K562 (cell line): ENCODE results near the gene CCDC69. TPM values are rescaled to one million over a fixed set of nuclear protein-coding genes. Genes with fewer than 3 reads are reported as not detected.

Source experiments
- CXXC5 ChIP-seq: fragments of 250-450 bp; sonication (Bioruptor Pico); IDR thresholded peaks from 2 replicates; pipeline ENCODE4 v1.8.0; 2022; ENCODE audit warnings: inconsistent platforms, mild to moderate bottlenecking, moderate library complexity
- MAFG ChIP-seq: fragments of 450-650 bp; conservative IDR thresholded peaks from 2 replicates; pipeline ENCODE4 v1.6.1; 2016; ENCODE audit warnings: missing genetic modification characterization, missing compliant biosample characterization
- MED1 ChIP-seq: sonication (generic); formaldehyde crosslinking; IDR thresholded peaks from 2 replicates; pipeline ENCODE4 v1.8.1; 2023; ENCODE audit warnings: missing genetic modification reagents, borderline replicate concordance
- TCF7 ChIP-seq: sonication (generic); IDR thresholded peaks from 2 replicates; pipeline ENCODE4 v1.6.1; 2016; ENCODE audit warnings: antibody characterized with exemption, borderline replicate concordance
- YBX1 ChIP-seq: fragments of 450-650 bp; IDR thresholded peaks from 2 replicates; pipeline ENCODE4 v1.7.1; 2016; ENCODE audit warnings: mild to moderate bottlenecking
- ZBTB1 ChIP-seq: sonication (generic); formaldehyde crosslinking; IDR thresholded peaks from 2 replicates; pipeline ENCODE4 v1.8.1; 2023; ENCODE audit warnings: missing genetic modification reagents, low read depth, mild to moderate bottlenecking, borderline replicate concordance
- ZNF212 ChIP-seq: fragments of 450-650 bp; formaldehyde crosslinking; IDR thresholded peaks from 2 replicates; pipeline ENCODE4 v1.4.0; 2020; ENCODE audit warnings: mild to moderate bottlenecking
- ZNF316 ChIP-seq: fragments of 450-650 bp; IDR thresholded peaks from 2 replicates; pipeline ENCODE4 v1.6.1; 2016
- ZNF41 ChIP-seq: fragments of 250-450 bp; sonication (Bioruptor Pico); conservative IDR thresholded peaks from 2 replicates; pipeline ENCODE4 v1.4.0; 2020; ENCODE audit warnings: mild to moderate bottlenecking
- ZNF561 ChIP-seq: fragments of 450-650 bp; formaldehyde crosslinking; conservative IDR thresholded peaks from 2 replicates; pipeline ENCODE4 v1.4.0; 2020; ENCODE audit warnings: mild to moderate bottlenecking, moderate library complexity
- polyA plus RNA-seq, 8 experiments: library from polyadenylated mRNA; depleted of rRNA in 4 of 8; stranded (reverse) in 5 of 8; unstranded in 3 of 8; fragments of >200 nt; fragmentation: Nextera tagmentation in 2 of 8; fragmentation: Illumina TruSeq in 1 of 8; extraction: Ambion mirVana in 2 of 8; extraction: Trizol in 1 of 8; gene quantifications; 2 replicates each; pipeline versions ENCODE4 v1.2.1 to v1.2.3, GENCODE V29; 2011 to 2014; ENCODE audit warnings: inconsistent platforms in 1 of 8, missing spikeins in 1 of 8
- total RNA-seq, 7 experiments: library from RNA; depleted of rRNA in 6 of 7; stranded (reverse); fragments of >200 nt in 6 of 7; fragmentation: Illumina TruSeq in 2 of 7; extraction: Trizol in 2 of 7; gene quantifications; 2 replicates each; pipeline versions ENCODE4 v1.2.1 to v1.2.3, GENCODE V29; 2011 to 2021; ENCODE audit warnings: low replicate concordance in 1 of 7
- TF ChIP-seq, protein P1 (sequence below): fragments of 450-650 bp; IDR thresholded peaks from 2 replicates; pipeline ENCODE4 v1.6.1; 2018; ENCODE audit not compliant: partially characterized antibody
- TF ChIP-seq, protein P2 (sequence below), 2 experiments: fragments of 450-650 bp in 1 of 2; IDR thresholded peaks; 2 replicates each; pipeline ENCODE4 v1.6.1; 2011 to 2017; ENCODE audit warnings: low read depth in 2 of 2, antibody characterized with exemption in 1 of 2, borderline replicate concordance in 1 of 2, low read length in 1 of 2, mild to moderate bottlenecking in 1 of 2, mixed read lengths in 1 of 2; ENCODE audit not compliant: control insufficient read depth in 1 of 2
- TF ChIP-seq, protein P3 (sequence below): sonication (generic); formaldehyde crosslinking; IDR thresholded peaks from 2 replicates; pipeline ENCODE4 v1.8.0; 2022; ENCODE audit warnings: mild to moderate bottlenecking, missing genetic modification reagents
- TF ChIP-seq, protein P4 (sequence below): fragments of 250-450 bp; sonication (Bioruptor Pico); IDR thresholded peaks from 2 replicates; pipeline ENCODE4 v1.8.0; 2021; ENCODE audit warnings: borderline replicate concordance, mild to moderate bottlenecking, moderate library complexity; ENCODE audit not compliant: poor library complexity, severe bottlenecking
- TF ChIP-seq, protein P5 (sequence below): fragments of 450-650 bp; IDR thresholded peaks from 2 replicates; pipeline ENCODE4 v1.6.1; 2016; ENCODE audit warnings: mild to moderate bottlenecking
- TF ChIP-seq, protein P6 (sequence below): sonication (generic); formaldehyde crosslinking; IDR thresholded peaks from 2 replicates; pipeline ENCODE4 v1.8.0; 2022; ENCODE audit warnings: mild to moderate bottlenecking, low read depth, missing genetic modification reagents

The CCDC69 gene
- total and polyA plus RNA-seq, 9 of the 15 experiments (the other 6 are each of a cell fraction or from before 2014, with no cell fraction given) = 0.65 to 12.2 (median 7.6) TPM

DNA sequence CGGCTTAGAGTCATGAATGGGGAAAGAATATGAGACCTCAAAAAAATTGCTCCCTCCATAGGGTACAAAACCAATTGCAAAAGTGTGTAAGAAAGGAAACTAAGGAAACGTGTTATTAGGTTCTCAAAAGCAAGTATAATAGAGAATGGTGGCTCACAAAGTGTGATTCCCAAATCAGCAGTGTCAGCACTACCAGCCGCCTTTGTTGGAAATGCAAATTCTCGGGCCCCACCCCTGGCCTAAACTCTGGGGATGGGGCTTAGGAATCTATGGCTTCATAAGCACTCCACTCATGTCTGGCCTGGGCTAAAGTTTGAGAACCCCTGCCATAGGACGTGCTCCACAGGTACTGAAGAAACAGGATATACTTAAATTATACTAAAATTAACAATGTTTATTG, 1.6 kb upstream of the CCDC69 start (continued):
- TF ChIP-seq, protein P1, sequence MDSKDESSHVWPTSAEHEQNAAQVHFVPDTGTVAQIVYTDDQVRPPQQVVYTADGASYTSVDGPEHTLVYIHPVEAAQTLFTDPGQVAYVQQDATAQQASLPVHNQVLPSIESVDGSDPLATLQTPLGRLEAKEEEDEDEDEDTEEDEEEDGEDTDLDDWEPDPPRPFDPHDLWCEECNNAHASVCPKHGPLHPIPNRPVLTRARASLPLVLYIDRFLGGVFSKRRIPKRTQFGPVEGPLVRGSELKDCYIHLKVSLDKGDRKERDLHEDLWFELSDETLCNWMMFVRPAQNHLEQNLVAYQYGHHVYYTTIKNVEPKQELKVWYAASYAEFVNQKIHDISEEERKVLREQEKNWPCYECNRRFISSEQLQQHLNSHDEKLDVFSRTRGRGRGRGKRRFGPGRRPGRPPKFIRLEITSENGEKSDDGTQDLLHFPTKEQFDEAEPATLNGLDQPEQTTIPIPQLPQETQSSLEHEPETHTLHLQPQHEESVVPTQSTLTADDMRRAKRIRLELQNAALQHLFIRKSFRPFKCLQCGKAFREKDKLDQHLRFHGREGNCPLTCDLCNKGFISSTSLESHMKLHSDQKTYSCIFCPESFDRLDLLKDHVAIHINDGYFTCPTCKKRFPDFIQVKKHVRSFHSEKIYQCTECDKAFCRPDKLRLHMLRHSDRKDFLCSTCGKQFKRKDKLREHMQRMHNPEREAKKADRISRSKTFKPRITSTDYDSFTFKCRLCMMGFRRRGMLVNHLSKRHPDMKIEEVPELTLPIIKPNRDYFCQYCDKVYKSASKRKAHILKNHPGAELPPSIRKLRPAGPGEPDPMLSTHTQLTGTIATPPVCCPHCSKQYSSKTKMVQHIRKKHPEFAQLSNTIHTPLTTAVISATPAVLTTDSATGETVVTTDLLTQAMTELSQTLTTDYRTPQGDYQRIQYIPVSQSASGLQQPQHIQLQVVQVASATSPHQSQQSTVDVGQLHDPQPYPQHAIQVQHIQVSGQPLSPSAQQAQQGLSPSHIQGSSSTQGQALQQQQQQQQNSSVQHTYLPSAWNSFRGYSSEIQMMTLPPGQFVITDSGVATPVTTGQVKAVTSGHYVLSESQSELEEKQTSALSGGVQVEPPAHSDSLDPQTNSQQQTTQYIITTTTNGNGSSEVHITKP = no peak
- no peak for TF ChIP-seq MED1 (CRISPR knock-in tag)
- TF ChIP-seq YBX1 = no peak
- TF ChIP-seq, protein P2, sequence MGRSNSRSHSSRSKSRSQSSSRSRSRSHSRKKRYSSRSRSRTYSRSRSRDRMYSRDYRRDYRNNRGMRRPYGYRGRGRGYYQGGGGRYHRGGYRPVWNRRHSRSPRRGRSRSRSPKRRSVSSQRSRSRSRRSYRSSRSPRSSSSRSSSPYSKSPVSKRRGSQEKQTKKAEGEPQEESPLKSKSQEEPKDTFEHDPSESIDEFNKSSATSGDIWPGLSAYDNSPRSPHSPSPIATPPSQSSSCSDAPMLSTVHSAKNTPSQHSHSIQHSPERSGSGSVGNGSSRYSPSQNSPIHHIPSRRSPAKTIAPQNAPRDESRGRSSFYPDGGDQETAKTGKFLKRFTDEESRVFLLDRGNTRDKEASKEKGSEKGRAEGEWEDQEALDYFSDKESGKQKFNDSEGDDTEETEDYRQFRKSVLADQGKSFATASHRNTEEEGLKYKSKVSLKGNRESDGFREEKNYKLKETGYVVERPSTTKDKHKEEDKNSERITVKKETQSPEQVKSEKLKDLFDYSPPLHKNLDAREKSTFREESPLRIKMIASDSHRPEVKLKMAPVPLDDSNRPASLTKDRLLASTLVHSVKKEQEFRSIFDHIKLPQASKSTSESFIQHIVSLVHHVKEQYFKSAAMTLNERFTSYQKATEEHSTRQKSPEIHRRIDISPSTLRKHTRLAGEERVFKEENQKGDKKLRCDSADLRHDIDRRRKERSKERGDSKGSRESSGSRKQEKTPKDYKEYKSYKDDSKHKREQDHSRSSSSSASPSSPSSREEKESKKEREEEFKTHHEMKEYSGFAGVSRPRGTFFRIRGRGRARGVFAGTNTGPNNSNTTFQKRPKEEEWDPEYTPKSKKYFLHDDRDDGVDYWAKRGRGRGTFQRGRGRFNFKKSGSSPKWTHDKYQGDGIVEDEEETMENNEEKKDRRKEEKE (IDR thresholded peaks at IDR 0.05; ENCODE audit: borderline replicate concordance in 1 of 2, control insufficient read depth in 1 of 2, low read depth in 2 of 2, low read length in 1 of 2) = no peak
- TF ChIP-seq ZNF316 = peak; percentile 74
- TF ChIP-seq, protein P3, sequence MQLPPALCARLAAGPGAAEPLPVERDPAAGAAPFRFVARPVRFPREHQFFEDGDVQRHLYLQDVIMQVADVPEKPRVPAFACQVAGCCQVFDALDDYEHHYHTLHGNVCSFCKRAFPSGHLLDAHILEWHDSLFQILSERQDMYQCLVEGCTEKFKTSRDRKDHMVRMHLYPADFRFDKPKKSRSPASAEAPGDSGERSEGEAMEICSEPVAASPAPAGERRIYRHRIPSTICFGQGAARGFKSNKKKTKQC (CRISPR knock-in tag) = no peak
- no peak for TF ChIP-seq ZNF561 (CRISPR knock-in tag)
- 0 out of 2 replicates have a peak, but pooled peaks have one; percentile 22 for TF ChIP-seq MAFG (tag)
- TF ChIP-seq, protein P4, sequence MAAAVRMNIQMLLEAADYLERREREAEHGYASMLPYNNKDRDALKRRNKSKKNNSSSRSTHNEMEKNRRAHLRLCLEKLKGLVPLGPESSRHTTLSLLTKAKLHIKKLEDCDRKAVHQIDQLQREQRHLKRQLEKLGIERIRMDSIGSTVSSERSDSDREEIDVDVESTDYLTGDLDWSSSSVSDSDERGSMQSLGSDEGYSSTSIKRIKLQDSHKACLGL (CRISPR knock-in tag) = no peak
- no peak for TF ChIP-seq ZNF212 (CRISPR knock-in tag)
- TF ChIP-seq, protein P5, sequence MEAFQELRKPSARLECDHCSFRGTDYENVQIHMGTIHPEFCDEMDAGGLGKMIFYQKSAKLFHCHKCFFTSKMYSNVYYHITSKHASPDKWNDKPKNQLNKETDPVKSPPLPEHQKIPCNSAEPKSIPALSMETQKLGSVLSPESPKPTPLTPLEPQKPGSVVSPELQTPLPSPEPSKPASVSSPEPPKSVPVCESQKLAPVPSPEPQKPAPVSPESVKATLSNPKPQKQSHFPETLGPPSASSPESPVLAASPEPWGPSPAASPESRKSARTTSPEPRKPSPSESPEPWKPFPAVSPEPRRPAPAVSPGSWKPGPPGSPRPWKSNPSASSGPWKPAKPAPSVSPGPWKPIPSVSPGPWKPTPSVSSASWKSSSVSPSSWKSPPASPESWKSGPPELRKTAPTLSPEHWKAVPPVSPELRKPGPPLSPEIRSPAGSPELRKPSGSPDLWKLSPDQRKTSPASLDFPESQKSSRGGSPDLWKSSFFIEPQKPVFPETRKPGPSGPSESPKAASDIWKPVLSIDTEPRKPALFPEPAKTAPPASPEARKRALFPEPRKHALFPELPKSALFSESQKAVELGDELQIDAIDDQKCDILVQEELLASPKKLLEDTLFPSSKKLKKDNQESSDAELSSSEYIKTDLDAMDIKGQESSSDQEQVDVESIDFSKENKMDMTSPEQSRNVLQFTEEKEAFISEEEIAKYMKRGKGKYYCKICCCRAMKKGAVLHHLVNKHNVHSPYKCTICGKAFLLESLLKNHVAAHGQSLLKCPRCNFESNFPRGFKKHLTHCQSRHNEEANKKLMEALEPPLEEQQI = no peak
- TF ChIP-seq CXXC5 (CRISPR knock-in tag) = no peak
- no peak for TF ChIP-seq ZBTB1
- TF ChIP-seq ZNF41 (CRISPR knock-in tag) = no peak
- no peak for TF ChIP-seq TCF7
- TF ChIP-seq, protein P6, sequence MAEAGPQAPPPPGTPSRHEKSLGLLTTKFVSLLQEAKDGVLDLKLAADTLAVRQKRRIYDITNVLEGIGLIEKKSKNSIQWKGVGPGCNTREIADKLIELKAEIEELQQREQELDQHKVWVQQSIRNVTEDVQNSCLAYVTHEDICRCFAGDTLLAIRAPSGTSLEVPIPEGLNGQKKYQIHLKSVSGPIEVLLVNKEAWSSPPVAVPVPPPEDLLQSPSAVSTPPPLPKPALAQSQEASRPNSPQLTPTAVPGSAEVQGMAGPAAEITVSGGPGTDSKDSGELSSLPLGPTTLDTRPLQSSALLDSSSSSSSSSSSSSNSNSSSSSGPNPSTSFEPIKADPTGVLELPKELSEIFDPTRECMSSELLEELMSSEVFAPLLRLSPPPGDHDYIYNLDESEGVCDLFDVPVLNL (CRISPR knock-in tag) = no peak
